Embryonic facial prominence (tissue), 1 donor: ENCODE measurements around the gene GOLGA5.
"Not testable (repeated sequence)": the region's sequence is repeated elsewhere in the genome, so short reads cannot be mapped to it uniquely, and the experiment has no call there.

ENCODE experiments used
- DNase-seq: peaks from one replicate; pipeline ENCODE4 v3.0.0-alpha.2; 2016; ENCODE audit errors: extremely low spot score

GOLGA5 gene

GRCh38 chr14:92820536-92820840, 26.4 kb downstream of the GOLGA5 start:
- not testable (repeated sequence) for DNase-seq

GRCh38 chr14:92830902-92831301, 36.8 kb downstream of the GOLGA5 start:
- DNase-seq, result no peak

GRCh38 chr14:92832137-92832700, 38.1 kb downstream of the GOLGA5 start:
- DNase-seq, result no peak

GRCh38 chr14:92841930-92842329, 47.8 kb downstream of the GOLGA5 start:
- no peak for DNase-seq

- no peak for DNase-seq
Measured at GRCh38 chr14:92844204-92844603, 50.1 kb downstream of the GOLGA5 start.

- no peak for DNase-seq
Measured at GRCh38 chr14:92846162-92846897, 52.2 kb downstream of the GOLGA5 start.

GRCh38 chr14:92847278-92847677, 53.2 kb downstream of the GOLGA5 start:
- no peak for DNase-seq

GRCh38 chr14:92847749-92848148, 53.6 kb downstream of the GOLGA5 start:
- DNase-seq, result no peak

- no peak for DNase-seq
Measured at GRCh38 chr14:92848887-92849286, 54.8 kb downstream of the GOLGA5 start.

GRCh38 chr14:92850492-92850891, 56.4 kb downstream of the GOLGA5 start:
- DNase-seq, result no peak

- not testable (repeated sequence) for DNase-seq
Measured at GRCh38 chr14:92853136-92853535, 59.0 kb downstream of the GOLGA5 start.

- DNase-seq, result no peak
Measured at GRCh38 chr14:92860049-92860840, 66.1 kb downstream of the GOLGA5 start.

GRCh38 chr14:92861856-92862745, 68.0 kb downstream of the GOLGA5 start:
- DNase-seq, result no peak

GRCh38 chr14:92863286-92864080, 69.4 kb downstream of the GOLGA5 start:
- DNase-seq, result no peak

GRCh38 chr14:92865674-92866073, 71.6 kb downstream of the GOLGA5 start:
- DNase-seq, result no peak

GRCh38 chr14:92866181-92866752, 72.2 kb downstream of the GOLGA5 start:
- no peak for DNase-seq

GRCh38 chr14:92866901-92867865, 73.1 kb downstream of the GOLGA5 start:
- DNase-seq, result no peak

- DNase-seq, result no peak
Measured at GRCh38 chr14:92874962-92875661, 81.0 kb downstream of the GOLGA5 start.
